Gastrocnemius medialis (tissue), 4 donors: ENCODE data around the gene UNC5A.

Experiments
- POLR2A ChIP-seq, 2 donors: fragments of 450-650 bp; IDR thresholded peaks; one replicate each; pipeline ENCODE4 v1.6.1; 2017; ENCODE audit warnings: antibody characterized with exemption in 2 of 2, mild to moderate bottlenecking in 2 of 2, moderate library complexity in 2 of 2
- TF ChIP-seq, protein P1 (sequence below), 5 experiments: fragments of 450-650 bp in 3 of 5; fragments of 200-600 bp in 2 of 5; sonication (generic) in 2 of 5; IDR thresholded peaks in 4 of 5; conservative IDR thresholded peaks in 1 of 5; 1 replicate in 4 of 5; 2 replicates in 1 of 5; pipeline ENCODE4 v1.5.1; 2016 to 2019; ENCODE audit warnings: antibody characterized with exemption in 5 of 5, mild to moderate bottlenecking in 3 of 5, moderate library complexity in 3 of 5

DNA sequence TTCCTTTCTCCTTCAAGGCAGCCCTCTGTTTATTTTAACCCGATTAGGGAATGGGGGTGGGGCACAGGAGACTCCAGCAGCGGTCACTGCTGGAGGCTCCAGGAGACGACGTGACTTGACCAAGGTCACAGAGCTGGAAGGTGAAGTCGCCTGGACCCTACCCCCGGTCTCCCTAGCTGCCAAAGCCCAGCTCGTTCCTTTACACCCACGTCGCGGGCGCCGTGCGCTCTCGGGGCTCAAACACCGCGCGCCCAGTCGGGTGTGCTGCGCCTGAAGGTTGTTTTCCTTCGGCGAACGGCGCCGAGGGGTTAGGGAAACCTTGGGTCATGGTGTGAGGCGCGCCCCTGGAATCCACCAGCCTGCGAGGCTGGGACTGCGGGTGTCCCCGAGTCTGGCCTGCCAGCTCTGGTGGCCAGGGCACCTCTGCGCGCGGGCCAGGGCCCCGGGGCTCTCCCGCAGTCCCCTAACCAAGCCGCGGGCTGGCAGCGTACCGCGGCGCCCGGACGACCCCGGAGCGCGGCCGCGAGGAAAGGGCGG, 747 bp upstream of the UNC5A start:
- TF ChIP-seq, protein P1, sequence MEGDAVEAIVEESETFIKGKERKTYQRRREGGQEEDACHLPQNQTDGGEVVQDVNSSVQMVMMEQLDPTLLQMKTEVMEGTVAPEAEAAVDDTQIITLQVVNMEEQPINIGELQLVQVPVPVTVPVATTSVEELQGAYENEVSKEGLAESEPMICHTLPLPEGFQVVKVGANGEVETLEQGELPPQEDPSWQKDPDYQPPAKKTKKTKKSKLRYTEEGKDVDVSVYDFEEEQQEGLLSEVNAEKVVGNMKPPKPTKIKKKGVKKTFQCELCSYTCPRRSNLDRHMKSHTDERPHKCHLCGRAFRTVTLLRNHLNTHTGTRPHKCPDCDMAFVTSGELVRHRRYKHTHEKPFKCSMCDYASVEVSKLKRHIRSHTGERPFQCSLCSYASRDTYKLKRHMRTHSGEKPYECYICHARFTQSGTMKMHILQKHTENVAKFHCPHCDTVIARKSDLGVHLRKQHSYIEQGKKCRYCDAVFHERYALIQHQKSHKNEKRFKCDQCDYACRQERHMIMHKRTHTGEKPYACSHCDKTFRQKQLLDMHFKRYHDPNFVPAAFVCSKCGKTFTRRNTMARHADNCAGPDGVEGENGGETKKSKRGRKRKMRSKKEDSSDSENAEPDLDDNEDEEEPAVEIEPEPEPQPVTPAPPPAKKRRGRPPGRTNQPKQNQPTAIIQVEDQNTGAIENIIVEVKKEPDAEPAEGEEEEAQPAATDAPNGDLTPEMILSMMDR (IDR thresholded peaks at IDR 0.05 in 4 of 5, conservative IDR thresholded peaks at IDR 0.05 in 1 of 5) = no peak
- TF ChIP-seq POLR2A (IDR thresholded peaks at IDR 0.05) = no peak
